PFSK-1 (cell line): Measurements from ENCODE around the gene GPR32.

Experiments
- POLR2AphosphoS5 ChIP-seq: IDR thresholded peaks from 2 replicates; pipeline ENCODE4 v1.6.1; 2012; ENCODE audit warnings: low read depth, mild to moderate bottlenecking, control low read depth, low read length, moderate library complexity
- SIN3A ChIP-seq: IDR thresholded peaks from 2 replicates; pipeline ENCODE4 v1.6.1; 2012; ENCODE audit warnings: mild to moderate bottlenecking, low read length, moderate library complexity, borderline replicate concordance; ENCODE audit not compliant: insufficient read depth
- TAF1 ChIP-seq: IDR thresholded peaks from 2 replicates; pipeline ENCODE4 v1.6.1; 2012; ENCODE audit warnings: low read length, control low read depth, borderline replicate concordance; ENCODE audit not compliant: insufficient read depth
- TF ChIP-seq, protein P1 (sequence below), 2 experiments: IDR thresholded peaks; 2 replicates each; pipeline versions ENCODE4 v1.6.1 to v1.8.0; 2011 to 2012; ENCODE audit warnings: low read depth in 2 of 2, low read length in 2 of 2, control low read depth in 1 of 2, inconsistent platforms in 1 of 2, mild to moderate bottlenecking in 1 of 2, moderate library complexity in 1 of 2; ENCODE audit not compliant: insufficient read depth in 1 of 2

DNA sequence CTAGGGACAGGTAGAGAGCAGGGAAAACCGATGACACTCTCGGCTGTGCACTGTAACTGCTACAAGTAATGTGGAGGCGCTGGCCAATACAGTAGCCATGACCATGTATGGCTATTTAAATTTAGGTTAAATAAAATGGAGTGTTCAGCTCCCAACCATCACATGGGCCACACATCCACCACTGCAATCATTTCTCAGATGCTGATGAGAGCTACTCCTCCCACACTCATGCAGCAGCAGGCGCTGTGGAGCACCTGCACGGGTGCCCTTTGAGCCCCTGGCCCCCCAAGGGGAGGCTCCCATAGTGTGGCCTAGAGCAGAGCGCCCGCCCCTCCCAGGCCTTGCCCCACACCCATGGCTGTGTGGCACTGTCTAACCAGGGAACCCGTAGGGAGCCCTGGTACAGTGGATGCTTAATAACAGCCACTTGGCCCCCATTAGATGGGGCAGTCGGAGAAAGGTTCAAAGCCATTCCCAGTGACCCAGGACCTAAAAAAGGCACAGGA lies 25.9 kb downstream of the GPR32 start:
- TF ChIP-seq, protein P1, sequence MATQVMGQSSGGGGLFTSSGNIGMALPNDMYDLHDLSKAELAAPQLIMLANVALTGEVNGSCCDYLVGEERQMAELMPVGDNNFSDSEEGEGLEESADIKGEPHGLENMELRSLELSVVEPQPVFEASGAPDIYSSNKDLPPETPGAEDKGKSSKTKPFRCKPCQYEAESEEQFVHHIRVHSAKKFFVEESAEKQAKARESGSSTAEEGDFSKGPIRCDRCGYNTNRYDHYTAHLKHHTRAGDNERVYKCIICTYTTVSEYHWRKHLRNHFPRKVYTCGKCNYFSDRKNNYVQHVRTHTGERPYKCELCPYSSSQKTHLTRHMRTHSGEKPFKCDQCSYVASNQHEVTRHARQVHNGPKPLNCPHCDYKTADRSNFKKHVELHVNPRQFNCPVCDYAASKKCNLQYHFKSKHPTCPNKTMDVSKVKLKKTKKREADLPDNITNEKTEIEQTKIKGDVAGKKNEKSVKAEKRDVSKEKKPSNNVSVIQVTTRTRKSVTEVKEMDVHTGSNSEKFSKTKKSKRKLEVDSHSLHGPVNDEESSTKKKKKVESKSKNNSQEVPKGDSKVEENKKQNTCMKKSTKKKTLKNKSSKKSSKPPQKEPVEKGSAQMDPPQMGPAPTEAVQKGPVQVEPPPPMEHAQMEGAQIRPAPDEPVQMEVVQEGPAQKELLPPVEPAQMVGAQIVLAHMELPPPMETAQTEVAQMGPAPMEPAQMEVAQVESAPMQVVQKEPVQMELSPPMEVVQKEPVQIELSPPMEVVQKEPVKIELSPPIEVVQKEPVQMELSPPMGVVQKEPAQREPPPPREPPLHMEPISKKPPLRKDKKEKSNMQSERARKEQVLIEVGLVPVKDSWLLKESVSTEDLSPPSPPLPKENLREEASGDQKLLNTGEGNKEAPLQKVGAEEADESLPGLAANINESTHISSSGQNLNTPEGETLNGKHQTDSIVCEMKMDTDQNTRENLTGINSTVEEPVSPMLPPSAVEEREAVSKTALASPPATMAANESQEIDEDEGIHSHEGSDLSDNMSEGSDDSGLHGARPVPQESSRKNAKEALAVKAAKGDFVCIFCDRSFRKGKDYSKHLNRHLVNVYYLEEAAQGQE (IDR thresholded peaks at IDR 0.05; ENCODE audit: insufficient read depth in 1 of 2, low read depth in 2 of 2, low read length in 2 of 2), result no peak
- peak; percentile 24 for TF ChIP-seq POLR2AphosphoS5
- peak; percentile 31; the same call in 1 of the 2 replicates for TF ChIP-seq SIN3A
- no peak for TF ChIP-seq TAF1
